HEK293T (cell line): ENCODE results near the gene TRPM3.

Experiments used
- CTCF ChIA-PET: fragments of 350-600 bp; formaldehyde crosslinking; extraction: SDS; loops from one replicate; lab custom pipeline; 2021; ENCODE audit warnings: antibody characterized with exemption, inconsistent platforms; lab: Yijun Ruan, JAX
- POLR2A ChIA-PET: fragments of 350-600 bp; formaldehyde crosslinking; extraction: SDS; loops from one replicate; lab custom pipeline; 2020; ENCODE audit warnings: antibody characterized with exemption, inconsistent platforms; lab: Yijun Ruan, JAX
- DNase-seq: peaks from one replicate; pipeline ENCODE4 v3.0.0; 2012; ENCODE audit warnings: mixed read lengths; ENCODE audit errors: extremely low spot score
- ARNT ChIP-seq: fragments of 450-650 bp; IDR thresholded peaks from 2 replicates; pipeline ENCODE4 v1.6.1; 2017; ENCODE audit warnings: mild to moderate bottlenecking
- BHLHE40 ChIP-seq: fragments of 450-650 bp; IDR thresholded peaks from 2 replicates; pipeline ENCODE4 v1.6.1; 2016; ENCODE audit warnings: mild to moderate bottlenecking, moderate library complexity, borderline replicate concordance
- CTBP1 ChIP-seq: fragments of 450-650 bp; IDR thresholded peaks from 2 replicates; pipeline ENCODE4 v1.6.1; 2016; ENCODE audit warnings: borderline replicate concordance
- ELF4 ChIP-seq: fragments of 450-650 bp; IDR thresholded peaks from 2 replicates; pipeline ENCODE4 v1.6.1; 2017; ENCODE audit warnings: antibody characterized with exemption
- FOXA1 ChIP-seq: fragments of 450-650 bp; IDR thresholded peaks from 2 replicates; pipeline ENCODE4 v1.6.1; 2016; ENCODE audit warnings: mild to moderate bottlenecking
- FOXK2 ChIP-seq: fragments of 450-650 bp; IDR thresholded peaks from 2 replicates; pipeline ENCODE4 v1.6.1; 2016; ENCODE audit warnings: mild to moderate bottlenecking
- FOXM1 ChIP-seq: fragments of 450-650 bp; IDR thresholded peaks from 2 replicates; pipeline ENCODE4 v1.6.1; 2017; ENCODE audit warnings: mild to moderate bottlenecking, borderline replicate concordance
- HDGF ChIP-seq: fragments of 450-650 bp; IDR thresholded peaks from 2 replicates; pipeline ENCODE4 v1.6.1; 2017; ENCODE audit warnings: antibody characterized with exemption, borderline replicate concordance
- L3MBTL2 ChIP-seq: fragments of 450-650 bp; conservative IDR thresholded peaks from 2 replicates; pipeline ENCODE4 v1.6.1; 2016; ENCODE audit warnings: mild to moderate bottlenecking
- LEF1 ChIP-seq: fragments of 450-650 bp; IDR thresholded peaks from 2 replicates; pipeline ENCODE4 v1.6.1; 2017; ENCODE audit warnings: mild to moderate bottlenecking, borderline replicate concordance
- NFRKB ChIP-seq: fragments of 450-650 bp; IDR thresholded peaks from 2 replicates; pipeline ENCODE4 v1.6.1; 2016; ENCODE audit warnings: mild to moderate bottlenecking, moderate library complexity
- PKNOX1 ChIP-seq: fragments of 450-650 bp; IDR thresholded peaks from 2 replicates; pipeline ENCODE4 v1.6.1; 2016
- SP1 ChIP-seq: fragments of 450-650 bp; IDR thresholded peaks from 2 replicates; pipeline ENCODE4 v1.6.1; 2017
- SUZ12 ChIP-seq: fragments of 450-650 bp; IDR thresholded peaks from 2 replicates; pipeline ENCODE4 v1.6.1; 2016; ENCODE audit warnings: mild to moderate bottlenecking
- TARDBP ChIP-seq: fragments of 450-650 bp; IDR thresholded peaks from 2 replicates; pipeline ENCODE4 v1.6.1; 2016
- ZNF384 ChIP-seq: fragments of 450-650 bp; IDR thresholded peaks from 2 replicates; pipeline ENCODE4 v1.6.1; 2016

The TRPM3 gene

DNA sequence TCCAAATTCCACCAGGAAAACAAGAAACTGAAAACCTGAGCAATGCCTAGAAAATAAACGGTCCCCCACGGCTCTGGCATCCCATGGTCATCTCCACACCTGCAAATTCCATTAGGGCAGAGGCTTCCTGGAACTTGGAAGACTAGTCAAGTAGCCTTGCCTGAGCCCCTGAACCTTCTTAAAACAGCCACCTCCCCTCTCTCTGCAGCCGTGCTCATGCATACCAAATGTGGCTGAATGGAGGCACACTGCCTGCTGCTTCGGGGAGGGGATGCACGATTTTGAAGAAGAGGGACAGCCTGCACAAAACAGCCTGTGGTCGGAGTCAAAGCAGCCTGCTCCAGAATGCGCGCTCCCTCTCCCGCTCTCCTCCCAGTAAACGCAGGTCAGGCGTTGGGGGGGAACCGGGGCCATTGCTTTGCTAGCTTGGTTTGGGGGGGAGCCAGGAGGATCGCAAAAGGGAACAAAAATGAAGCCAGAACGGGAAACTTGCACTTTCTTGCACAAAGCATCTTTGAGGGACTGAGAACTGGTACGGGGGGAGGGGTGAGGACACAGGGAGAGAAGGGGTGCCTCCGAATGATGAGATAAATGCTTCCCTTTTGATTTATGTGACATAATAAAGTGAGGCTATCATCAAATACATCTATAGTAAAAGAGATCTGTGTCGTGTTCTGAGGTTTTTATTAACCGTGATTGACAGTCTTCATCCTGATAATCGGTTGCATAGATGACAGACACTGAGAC lies at the start of gene TRPM3:
TSS of gene TRPM3 (minus strand) at position 347 of the 747 bp plus-strand sequence. CDS start at position 80, 267 bp downstream.
- DNase-seq = no peak
- ChIA-PET CTCF (no interaction called here), POLR2A (no interaction called here)
- TF ChIP-seq PKNOX1 = peak; percentile 45
- TF ChIP-seq HDGF = no peak
- no peak for TF ChIP-seq ZNF384

DNA sequence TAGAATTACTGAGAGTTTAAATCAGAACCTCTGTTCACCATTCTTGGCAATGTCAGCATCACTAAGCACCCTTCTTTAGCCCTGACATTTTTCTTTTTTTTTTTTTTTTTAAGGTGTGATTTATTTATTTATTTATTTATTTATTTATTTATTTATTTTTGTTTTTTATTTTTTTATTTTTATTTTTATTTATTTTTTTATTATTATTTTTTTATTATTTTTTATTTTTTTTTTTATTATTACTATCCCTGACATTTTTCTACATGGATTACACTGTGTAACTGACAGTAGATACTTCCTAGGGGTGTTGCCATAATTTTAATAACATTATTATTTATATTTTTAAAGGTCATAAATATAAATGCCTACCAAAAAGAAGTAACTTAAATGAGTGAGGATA lies 47.0 kb upstream of the TRPM3 start:
- ChIA-PET POLR2A (no interaction called here), CTCF (no interaction called here)
- no peak for DNase-seq
- TF ChIP-seq TARDBP = no peak

DNA sequence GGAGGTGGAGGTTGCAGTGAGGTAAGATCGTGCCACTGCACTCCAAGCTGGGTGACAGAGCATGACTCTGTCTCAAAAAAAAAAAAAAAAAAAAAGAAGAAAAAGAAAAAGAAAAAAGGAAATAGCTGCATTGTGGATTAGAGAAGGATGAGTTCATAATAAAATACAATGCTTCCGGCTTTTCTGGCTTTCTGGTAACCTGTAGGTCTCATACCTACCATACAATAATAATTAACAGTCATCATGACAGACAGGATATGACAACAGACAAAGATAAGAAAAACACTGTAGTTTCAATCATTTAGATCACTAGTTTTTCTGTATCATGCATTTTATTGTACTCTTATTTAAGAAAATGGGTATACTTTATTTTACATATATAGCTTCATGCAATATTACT lies 40.7 kb upstream of the TRPM3 start:
- no peak for TF ChIP-seq HDGF
- no peak for TF ChIP-seq TARDBP
- TF ChIP-seq SP1 = no peak
- no peak for TF ChIP-seq SUZ12
- no peak for TF ChIP-seq PKNOX1
- TF ChIP-seq LEF1 = no peak
- no peak for TF ChIP-seq ARNT
- no peak for TF ChIP-seq L3MBTL2
- no peak for TF ChIP-seq FOXM1
- TF ChIP-seq ELF4 = no peak
- CTCF ChIA-PET = no interaction called here
- DNase-seq = no peak
- POLR2A ChIA-PET = no interaction called here

- POLR2A ChIA-PET = no interaction called here
- no peak for DNase-seq
- CTCF ChIA-PET = no interaction called here
- TF ChIP-seq ZNF384 = no peak
- TF ChIP-seq FOXA1 = no peak
- no peak for TF ChIP-seq SP1
- TF ChIP-seq TARDBP = no peak
- no peak for TF ChIP-seq ARNT
- no peak for TF ChIP-seq L3MBTL2
- TF ChIP-seq HDGF = no peak
- TF ChIP-seq PKNOX1 = no peak
- TF ChIP-seq NFRKB = no peak
- no peak for TF ChIP-seq SUZ12
- TF ChIP-seq LEF1 = no peak
Observed at GRCh38 chr9:71157731-71158130, 36.3 kb upstream of the TRPM3 start.

GRCh38 chr9:71147368-71147767 lies 25.9 kb upstream of the TRPM3 start:
- POLR2A ChIA-PET = no interaction called here
- CTCF ChIA-PET = interaction anchor here (0.5 kb wide), 1 partner anchor 796 kb away, joined by 5 read pairs; no protein-coding TSS in a partner anchor
- no peak for DNase-seq
- TF ChIP-seq CTBP1 = no peak

DNA sequence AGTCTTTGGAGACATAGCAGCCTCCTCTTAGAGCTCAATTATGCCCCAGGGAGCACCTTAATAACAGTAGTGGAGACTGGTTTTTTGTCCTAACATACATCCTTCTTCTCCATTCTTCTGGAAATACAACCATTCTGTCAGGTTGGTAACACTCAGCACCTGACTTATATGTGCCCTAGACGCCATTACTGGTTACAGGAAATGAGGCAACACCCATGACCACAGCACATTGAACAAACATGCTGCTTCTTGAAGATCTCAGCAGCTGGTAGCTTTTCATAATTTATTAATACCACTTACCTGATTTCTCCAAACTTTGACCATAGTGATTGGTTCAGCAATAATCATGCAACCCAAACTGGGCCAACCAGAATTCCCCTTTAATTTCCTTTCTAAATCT lies 25.1 kb upstream of the TRPM3 start:
- TF ChIP-seq SP1 (no peak), LEF1 (no peak), HDGF (no peak), PKNOX1 (no peak), NFRKB (no peak), L3MBTL2 (no peak), SUZ12 (no peak), TARDBP (no peak), ZNF384 (no peak), FOXA1 (no peak), CTBP1 (no peak), FOXK2 (no peak), FOXM1 (no peak), ELF4 (no peak), BHLHE40 (no peak), ARNT (no peak)
- CTCF ChIA-PET = no interaction called here
- POLR2A ChIA-PET = no interaction called here
- no peak for DNase-seq

DNA sequence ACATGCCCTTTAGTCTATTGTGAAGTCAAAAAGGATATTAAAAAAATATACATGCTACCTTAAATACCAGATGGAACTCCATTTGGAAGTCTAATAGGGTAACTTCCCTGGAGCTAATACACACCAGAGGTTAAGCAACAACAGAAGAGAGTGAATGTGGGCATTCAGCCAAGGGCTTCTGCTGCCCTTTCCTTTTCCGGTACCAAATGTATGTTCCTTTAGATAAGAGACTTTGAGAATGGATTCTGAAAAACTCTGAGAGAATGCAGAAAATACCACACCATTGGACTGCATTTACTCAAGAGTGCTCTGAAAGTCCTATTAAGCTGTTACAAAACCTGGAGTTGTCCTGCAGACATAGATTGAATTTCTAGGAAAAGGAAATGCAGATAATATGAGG lies 23.8 kb upstream of the TRPM3 start:
- no peak for DNase-seq
- CTCF ChIA-PET = no interaction called here
- POLR2A ChIA-PET = no interaction called here
- TF ChIP-seq PKNOX1 (no peak), BHLHE40 (no peak), ZNF384 (no peak), ELF4 (no peak), CTBP1 (no peak), SUZ12 (no peak), NFRKB (no peak)
